Glomerular visceral epithelial cell (primary cell): ENCODE data around the gene NPTX1.

ENCODE experiments used
- DNase-seq: peaks from one replicate; pipeline ENCODE4 v3.0.0-alpha.2; 2016; ENCODE audit errors: extremely low spot score

The NPTX1 gene

GRCh38 chr17:80503921-80504320 is 27.5 kb upstream of the NPTX1 start:
- no peak for DNase-seq

GRCh38 chr17:80503031-80503430 is 26.6 kb upstream of the NPTX1 start:
- no peak for DNase-seq

DNA sequence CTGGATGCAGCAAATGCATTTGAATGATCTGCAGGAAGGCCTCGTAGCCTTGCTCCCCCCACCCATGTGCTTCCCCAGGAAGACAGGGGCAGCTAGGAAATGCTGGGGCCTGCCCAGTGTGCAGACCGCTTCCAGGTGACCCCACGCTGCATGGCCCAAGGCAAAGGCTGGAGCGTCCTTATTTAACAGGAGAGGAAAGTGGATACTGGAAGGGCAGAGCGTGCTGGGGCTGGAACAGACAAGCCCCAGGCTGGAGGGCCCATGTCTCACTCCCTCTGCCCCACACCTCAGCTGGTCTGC is 26.1 kb upstream of the NPTX1 start:
- no peak for DNase-seq

DNA sequence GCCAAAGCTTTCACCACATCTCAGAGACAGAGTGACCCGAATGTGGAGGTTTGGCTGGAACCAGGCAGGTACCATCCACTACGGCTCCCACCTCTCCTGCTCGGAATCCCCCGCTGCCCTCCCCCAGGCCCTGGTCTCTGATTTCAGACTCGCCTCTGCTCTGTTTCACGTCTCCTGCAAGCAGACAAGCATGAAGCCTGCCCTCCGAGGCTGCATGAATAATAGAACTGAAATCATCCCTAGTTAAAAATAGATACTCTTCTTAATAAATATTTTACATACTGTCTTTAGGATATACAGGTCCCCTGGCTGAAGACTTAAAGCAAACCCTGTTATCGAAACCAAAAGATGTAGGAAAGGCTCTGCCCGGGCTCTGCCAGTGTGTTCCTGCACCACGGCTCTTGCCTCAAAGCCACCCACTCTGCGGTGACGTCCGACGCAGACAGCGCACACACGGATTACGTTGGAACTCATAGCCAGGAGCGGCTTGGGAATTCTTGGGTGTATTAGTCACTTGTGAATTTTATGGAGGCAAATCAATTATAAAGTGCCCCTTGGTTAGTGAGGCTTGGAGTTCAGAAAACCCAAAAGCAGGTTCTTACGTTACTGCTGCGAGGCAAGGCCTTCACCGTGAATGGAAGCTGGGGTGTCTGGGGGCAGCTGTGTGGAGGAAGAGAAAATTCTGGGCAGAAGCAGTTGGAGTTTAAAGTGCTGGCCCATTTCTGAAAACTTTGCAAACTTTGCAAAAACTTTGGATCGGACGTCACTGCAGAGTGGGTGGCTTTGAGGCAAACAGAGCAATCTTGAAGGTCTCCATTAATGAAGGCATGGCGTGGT is 25.6 kb upstream of the NPTX1 start:
- DNase-seq: peak; percentile 87

- no peak for DNase-seq
Measured at GRCh38 chr17:80499961-80500665, 23.7 kb upstream of the NPTX1 start.

- DNase-seq: no peak
Measured at GRCh38 chr17:80499560-80499959, 23.2 kb upstream of the NPTX1 start.

- no peak for DNase-seq
Measured at GRCh38 chr17:80498920-80499410, 22.6 kb upstream of the NPTX1 start.

GRCh38 chr17:80498242-80498919 is 22.0 kb upstream of the NPTX1 start:
- peak; percentile 61 for DNase-seq

DNA sequence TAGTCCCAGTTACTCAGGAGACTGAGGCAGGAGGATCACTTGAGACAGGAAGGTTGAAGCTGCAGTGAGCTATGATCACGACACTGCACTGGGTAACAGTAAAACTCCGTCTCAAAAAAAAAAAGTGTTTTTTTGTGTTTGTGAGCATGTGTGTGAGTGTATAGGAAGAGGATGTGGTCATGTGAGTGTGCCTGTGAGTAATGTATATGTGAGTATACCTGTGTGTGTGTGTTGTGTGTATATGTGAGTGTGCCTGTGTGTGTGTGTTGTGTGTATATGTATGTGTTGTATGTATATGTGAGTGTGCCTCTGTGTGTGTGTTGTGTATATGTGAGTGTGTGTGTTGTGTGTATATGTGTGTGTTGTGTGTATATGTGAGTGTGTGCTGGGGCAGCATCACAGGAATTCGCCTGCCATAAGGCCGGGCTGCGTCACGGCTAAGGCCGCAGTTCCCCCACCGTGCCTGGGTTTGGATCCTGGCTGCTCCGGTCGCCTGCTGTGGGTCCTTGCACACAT is 21.4 kb upstream of the NPTX1 start:
- DNase-seq: no peak

DNA sequence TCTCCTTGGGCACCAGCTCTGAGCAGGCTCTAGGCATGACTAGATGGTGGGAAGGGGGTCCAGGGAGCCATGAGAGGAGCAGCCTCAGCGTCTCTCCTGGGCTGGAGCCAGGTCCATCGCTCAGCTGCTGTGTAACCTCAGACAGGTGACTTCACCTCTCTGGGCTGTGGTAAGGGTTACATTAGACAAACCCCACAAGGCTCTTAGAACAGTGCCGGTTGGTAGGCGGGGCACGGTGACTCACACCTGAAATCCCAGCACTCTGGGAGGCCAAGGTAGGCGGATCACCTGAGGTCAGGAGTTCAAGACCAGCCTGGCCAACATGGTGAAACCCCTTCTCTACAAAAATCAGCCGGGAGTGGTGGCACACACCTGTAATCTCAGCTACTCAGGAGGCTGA is 18.1 kb upstream of the NPTX1 start:
- DNase-seq: no peak

DNA sequence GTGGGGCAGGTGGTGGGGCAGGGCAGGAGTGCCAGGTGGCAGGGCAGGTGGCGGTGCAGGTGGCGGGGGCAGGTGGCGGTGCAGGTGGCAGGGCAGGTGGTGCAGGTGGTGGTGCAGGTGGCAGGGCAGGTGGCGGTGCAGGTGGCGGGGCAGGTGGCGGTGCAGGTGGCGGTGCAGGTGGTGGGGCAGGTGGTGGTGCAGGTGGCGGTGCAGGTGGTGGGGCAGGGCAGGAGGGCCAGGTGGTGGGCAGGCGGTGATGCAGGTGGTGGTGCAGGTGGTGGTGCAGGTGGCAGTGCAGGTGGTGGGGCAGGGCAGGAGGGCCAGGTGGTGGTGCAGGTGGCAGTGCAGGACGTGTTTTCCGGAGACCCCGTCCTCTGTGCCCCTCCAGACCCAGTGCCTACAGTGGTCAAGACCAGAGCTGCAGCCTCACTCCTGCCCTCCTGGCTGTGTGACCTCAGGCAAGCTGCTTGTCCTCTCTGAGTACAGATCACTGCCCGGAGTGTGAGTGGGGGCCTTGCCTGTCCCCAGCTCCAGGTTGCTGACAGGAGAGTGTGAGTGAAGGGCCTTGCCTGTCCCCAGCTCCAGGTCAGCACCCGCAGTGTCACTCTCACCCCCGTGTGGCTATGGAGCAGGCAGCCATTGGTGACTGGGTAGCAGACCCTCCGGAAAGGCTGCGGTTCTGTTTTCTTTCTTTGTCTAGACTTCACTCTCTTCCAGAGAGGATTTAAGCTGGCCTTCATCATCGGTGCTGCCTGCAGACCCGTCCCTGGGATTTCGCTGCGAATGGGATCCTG is 16.1 kb upstream of the NPTX1 start:
- DNase-seq: no peak

DNA sequence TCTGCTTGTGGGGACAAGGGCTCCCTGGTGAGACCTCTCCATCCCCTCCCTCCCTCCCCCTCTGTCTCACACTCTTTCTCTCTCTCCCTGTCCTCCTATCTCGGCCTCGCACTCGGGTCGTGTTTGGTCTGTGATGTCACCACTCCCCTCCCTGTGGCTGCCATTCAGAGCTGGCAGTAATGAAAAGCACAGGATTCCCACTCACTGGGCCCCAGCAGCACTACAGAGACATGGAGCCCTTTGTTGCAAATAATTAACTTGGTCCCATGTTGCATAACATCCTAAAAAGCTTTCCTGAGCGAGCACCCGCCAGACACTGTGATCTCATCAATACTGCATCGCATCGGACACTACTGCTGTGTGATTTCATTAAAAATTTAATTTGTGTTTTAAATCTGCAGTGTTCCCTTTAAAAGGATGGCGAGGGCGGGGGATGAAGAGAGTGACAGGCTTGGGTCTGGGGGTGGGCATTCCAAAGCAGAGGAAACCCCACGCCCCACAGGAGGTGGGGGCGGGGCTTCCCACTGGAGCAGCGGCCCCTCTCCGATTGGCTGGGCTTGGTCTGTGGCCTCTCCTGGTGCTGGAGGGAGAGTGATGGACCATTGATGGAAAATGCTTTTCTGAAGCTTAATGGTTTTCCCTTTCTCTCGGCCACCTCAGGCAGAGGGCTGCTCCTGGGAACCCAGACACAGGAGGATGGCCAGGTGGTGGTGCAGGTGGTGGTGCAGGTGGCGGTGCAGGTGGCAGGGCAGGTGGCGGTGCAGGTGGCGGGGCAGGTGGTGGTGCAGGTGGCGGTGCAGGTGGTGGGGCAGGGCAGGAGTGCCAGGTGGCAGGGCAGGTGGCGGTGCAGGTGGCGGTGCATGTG is 15.3 kb upstream of the NPTX1 start:
- peak; percentile 54 for DNase-seq

- no peak for DNase-seq
Measured at GRCh38 chr17:80487511-80487910, 11.1 kb upstream of the NPTX1 start.

- DNase-seq: no peak
Measured at GRCh38 chr17:80486692-80487091, 10.3 kb upstream of the NPTX1 start.

GRCh38 chr17:80485846-80486245 is 9.4 kb upstream of the NPTX1 start:
- no peak for DNase-seq

- DNase-seq: no peak
Measured at GRCh38 chr17:80482555-80483308, 6.3 kb upstream of the NPTX1 start.

GRCh38 chr17:80482058-80482318 is 5.6 kb upstream of the NPTX1 start:
- no peak for DNase-seq

GRCh38 chr17:80481284-80482057 is 5.1 kb upstream of the NPTX1 start:
- DNase-seq: no peak

DNA sequence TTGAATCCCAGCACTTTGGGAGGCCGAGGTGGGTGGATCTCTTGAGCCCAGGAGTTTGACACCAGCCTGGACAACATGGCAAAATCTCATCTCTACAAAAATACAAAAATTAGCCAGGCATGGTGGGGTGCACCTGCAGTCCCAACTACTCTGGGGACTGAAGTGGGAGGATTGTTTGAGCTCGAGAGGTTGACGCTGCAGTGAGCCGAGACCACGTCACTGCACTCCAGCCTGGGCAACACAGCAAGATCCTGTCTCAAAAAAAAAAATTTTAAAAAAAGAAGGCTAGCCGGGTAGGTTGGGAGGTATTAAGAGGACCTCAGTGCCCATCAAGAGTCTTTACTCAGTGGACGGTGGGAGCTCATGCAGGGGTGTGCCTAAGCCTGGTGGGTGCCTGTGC is 3.8 kb upstream of the NPTX1 start:
- no peak for DNase-seq

GRCh38 chr17:80479246-80479566 is 2.8 kb upstream of the NPTX1 start:
- no peak for DNase-seq
